ENCODE results near the gene ANKRD40. TPM values are rescaled to one million over a fixed set of nuclear protein-coding genes. Genes with fewer than 3 reads are reported as not detected.

The ANKRD40 gene
- total RNA-seq, 1 experiment from 2014 or later = 72.0 TPM

DNA sequence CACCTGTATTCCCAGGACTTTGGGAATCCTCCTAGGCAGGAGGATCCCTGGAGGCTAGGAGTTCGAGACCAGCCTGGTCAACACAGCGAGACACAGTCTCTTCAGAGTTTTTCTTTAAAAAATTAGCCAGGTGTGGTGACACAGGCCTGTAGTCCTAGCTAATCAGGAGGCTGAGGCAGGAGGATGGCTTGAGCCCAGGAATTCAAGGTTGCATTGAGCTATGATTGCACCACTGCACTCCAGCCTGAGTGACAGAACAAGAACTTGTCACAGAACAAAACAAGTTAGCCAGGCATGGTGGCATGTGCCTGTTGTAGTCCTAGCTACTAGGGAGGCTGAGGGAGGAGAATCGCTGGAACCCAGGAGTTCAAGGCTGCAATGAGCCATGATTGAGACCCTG, 24.8 kb downstream of the ANKRD40 start (continued):
- TF ChIP-seq, protein P1, sequence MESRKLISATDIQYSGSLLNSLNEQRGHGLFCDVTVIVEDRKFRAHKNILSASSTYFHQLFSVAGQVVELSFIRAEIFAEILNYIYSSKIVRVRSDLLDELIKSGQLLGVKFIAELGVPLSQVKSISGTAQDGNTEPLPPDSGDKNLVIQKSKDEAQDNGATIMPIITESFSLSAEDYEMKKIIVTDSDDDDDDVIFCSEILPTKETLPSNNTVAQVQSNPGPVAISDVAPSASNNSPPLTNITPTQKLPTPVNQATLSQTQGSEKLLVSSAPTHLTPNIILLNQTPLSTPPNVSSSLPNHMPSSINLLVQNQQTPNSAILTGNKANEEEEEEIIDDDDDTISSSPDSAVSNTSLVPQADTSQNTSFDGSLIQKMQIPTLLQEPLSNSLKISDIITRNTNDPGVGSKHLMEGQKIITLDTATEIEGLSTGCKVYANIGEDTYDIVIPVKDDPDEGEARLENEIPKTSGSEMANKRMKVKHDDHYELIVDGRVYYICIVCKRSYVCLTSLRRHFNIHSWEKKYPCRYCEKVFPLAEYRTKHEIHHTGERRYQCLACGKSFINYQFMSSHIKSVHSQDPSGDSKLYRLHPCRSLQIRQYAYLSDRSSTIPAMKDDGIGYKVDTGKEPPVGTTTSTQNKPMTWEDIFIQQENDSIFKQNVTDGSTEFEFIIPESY (IDR thresholded peaks at IDR 0.05; ENCODE audit: extremely low read depth, insufficient replicate concordance, low read length) = no peak
- TF ChIP-seq FOSL1 (IDR thresholded peaks at IDR 0.05; ENCODE audit: low read depth) (no peak), POLR2A (IDR thresholded peaks at IDR 0.05; ENCODE audit: borderline replicate concordance, extremely low read depth, insufficient read depth, insufficient read length) (no peak), SP1 (IDR thresholded peaks at IDR 0.05; ENCODE audit: low read depth) (no peak), ZNF274 (IDR thresholded peaks at IDR 0.05; ENCODE audit: low read depth, low read length) (no peak), EZH2phosphoT487 (IDR thresholded peaks at IDR 0.05; ENCODE audit: borderline replicate concordance) (no peak), ELF1 (IDR thresholded peaks at IDR 0.05; ENCODE audit: borderline replicate concordance, low read depth) (no peak), POLR2AphosphoS5 (IDR thresholded peaks at IDR 0.05; ENCODE audit: low read depth, low read length) (no peak)
- TF ChIP-seq, protein P2, sequence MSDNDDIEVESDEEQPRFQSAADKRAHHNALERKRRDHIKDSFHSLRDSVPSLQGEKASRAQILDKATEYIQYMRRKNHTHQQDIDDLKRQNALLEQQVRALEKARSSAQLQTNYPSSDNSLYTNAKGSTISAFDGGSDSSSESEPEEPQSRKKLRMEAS (IDR thresholded peaks at IDR 0.05) = no peak
- TF ChIP-seq, protein P3, sequence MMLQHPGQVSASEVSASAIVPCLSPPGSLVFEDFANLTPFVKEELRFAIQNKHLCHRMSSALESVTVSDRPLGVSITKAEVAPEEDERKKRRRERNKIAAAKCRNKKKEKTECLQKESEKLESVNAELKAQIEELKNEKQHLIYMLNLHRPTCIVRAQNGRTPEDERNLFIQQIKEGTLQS (IDR thresholded peaks at IDR 0.05) = no peak
- TF ChIP-seq, protein P4, sequence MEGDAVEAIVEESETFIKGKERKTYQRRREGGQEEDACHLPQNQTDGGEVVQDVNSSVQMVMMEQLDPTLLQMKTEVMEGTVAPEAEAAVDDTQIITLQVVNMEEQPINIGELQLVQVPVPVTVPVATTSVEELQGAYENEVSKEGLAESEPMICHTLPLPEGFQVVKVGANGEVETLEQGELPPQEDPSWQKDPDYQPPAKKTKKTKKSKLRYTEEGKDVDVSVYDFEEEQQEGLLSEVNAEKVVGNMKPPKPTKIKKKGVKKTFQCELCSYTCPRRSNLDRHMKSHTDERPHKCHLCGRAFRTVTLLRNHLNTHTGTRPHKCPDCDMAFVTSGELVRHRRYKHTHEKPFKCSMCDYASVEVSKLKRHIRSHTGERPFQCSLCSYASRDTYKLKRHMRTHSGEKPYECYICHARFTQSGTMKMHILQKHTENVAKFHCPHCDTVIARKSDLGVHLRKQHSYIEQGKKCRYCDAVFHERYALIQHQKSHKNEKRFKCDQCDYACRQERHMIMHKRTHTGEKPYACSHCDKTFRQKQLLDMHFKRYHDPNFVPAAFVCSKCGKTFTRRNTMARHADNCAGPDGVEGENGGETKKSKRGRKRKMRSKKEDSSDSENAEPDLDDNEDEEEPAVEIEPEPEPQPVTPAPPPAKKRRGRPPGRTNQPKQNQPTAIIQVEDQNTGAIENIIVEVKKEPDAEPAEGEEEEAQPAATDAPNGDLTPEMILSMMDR (IDR thresholded peaks at IDR 0.05 in 2 of 3, conservative IDR thresholded peaks at IDR 0.05 in 1 of 3; ENCODE audit: borderline replicate concordance in 1 of 3, insufficient read depth in 1 of 3, low read depth in 2 of 3, low read length in 2 of 3) = no peak
